Daoy (cell line): Measurements from ENCODE around the gene RGS3. TPM values are rescaled to one million over a fixed set of nuclear protein-coding genes. Genes with fewer than 3 reads are reported as not detected.

Source experiments
- DNase-seq: peaks from one replicate; pipeline ENCODE4 v3.0.0-alpha.2; 2015; ENCODE audit warnings: low read depth
- total RNA-seq: library from RNA; depleted of rRNA; stranded (reverse); fragments of >200 nt; shearing (Covaris generic); gene quantifications from 2 replicates; pipeline ENCODE4 v1.2.3, GENCODE V29; 2014

The RGS3 gene
- total RNA-seq, 1 experiment from 2014 or later, result 95.9 TPM

- DNase-seq, result no peak
These were observed 107.5 kb downstream of the RGS3 start for GRCh38 chr9:113570749-113571711.

- no peak for DNase-seq
These were observed 108.7 kb downstream of the RGS3 start for GRCh38 chr9:113572076-113572861.

- no peak for DNase-seq
These were observed 109.8 kb downstream of the RGS3 start for GRCh38 chr9:113573046-113573958.

GRCh38 chr9:113573959-113574352 lies 110.4 kb downstream of the RGS3 start:
- no peak for DNase-seq

DNA sequence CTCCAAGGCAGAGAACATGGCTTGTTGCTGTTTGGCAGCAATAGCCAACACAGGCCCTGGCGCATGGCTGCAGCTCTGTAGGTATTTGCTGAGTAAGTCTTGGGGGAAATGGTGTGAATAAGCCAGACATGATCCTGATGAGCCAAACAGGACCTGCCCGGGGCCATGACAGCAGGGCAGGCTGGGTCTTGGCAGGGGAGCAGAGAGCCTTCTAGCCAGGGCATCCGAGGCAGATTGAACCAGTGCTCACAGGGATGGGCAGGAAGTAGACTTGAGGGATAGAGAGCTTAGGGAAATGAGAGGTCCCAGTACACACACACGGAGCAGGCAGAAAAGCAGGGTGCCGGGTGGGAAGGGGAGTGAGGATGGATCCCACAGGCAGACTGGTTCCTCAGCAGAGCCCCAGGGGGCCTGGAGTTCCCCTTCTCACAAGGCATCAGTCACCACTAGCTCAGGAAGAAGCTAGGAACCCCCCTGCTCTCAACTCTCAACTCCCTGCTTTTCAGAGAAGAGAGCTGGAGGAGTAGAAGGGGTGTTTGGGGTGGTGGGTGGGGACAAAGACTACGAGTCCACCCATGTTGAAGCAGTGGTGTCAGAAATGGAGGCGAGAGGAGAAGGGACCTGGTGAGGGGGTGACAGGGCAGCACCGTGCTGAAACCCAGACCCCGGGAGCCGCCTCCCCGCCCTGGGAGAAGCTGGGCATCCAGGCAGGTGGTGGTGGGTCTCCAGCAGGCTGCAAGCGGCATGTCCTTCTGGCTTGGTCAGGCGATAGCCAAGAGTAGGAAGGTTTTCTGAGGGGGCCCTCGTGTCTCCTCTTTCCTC lies 111.1 kb downstream of the RGS3 start:
- DNase-seq, result peak; percentile 65

- peak; percentile 70 for DNase-seq
These were observed 114.2 kb downstream of the RGS3 start for GRCh38 chr9:113577525-113578261.

DNA sequence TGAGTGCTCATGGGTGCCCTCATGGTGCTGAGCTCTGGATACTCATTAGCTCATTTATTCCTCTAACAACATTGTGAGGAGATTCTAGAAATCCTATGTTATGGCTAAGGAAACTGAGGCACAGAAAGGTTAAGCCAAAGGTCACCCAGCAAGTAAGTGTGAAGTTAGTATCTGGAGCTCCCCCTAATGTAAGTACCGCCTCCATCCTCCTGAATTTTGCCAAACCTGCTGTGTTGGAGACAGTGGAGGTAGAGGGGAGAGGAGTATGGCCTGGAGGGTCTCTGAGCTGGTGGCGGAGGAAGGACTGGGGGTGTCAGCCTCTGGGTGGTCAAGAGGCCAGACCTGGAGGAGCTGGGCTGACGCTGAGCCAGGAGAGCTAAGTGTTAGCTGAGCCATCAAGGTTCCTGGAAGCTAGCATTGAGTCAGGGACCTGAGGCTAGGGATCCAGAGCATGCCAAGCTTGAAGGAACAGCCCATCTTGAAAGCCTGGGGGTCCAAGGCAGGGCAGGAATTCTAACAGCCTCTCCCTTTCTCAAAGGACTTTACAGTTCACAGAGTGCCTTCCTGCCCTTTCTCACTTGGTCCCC lies 114.8 kb downstream of the RGS3 start:
- DNase-seq, result no peak

DNA sequence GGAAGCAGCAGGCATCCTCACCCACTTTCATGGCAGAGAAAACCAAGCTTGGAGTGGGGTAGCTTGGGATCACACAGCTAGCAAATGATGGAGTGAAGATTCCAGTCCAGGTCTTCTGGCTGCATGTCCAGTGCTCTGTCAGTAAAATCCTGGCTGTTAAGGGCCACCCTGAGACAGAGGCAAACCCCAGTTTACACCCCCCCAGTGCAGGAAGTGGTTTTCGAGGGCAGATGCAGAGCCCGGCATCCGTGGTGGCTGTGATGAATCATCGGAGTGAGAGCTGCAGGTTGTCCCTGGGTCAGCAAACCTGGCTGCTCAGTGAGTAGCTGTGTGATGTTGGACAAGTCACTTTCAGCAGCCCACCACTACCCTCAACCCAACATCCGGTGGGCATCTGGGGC lies 115.4 kb downstream of the RGS3 start:
- DNase-seq, result peak; percentile 100

DNA sequence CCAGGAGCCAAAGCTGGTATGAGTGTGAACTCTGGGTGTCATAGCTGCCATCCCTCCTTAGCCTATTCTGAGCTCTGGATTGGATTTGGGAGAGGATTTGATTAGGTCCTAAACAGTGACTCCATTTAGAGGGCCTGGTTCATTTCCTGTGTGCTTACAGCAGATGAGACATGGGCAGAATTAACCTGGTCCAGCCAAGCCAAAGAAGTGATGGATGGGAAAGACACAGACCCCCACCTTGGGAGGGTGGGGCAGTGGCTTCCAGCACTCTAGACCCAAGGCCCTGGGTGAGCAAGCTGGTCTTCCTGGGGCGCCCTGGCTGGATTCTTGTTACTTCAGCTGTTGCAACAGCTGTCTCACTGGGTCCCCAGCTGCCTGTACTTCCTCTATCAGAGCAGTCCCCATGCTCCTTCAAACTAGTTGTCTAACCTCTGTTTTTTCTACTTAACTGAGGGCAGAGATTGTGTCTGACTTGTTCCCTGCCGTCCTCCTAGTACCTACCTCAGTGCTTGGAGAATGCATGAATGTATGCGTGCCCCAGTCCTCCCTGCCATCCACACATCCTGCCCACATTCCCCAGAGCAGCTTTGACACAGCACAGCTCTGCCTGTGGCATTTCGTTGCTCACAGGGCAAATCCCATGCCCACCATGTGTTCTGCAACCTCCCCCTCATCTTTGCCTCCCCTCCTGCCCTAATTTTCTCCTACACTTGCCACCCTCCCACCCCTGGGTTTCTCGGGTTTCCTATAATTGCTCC lies 115.9 kb downstream of the RGS3 start:
- DNase-seq, result peak; percentile 83

GRCh38 chr9:113580041-113580953 lies 116.8 kb downstream of the RGS3 start:
- peak; percentile 84 for DNase-seq

DNA sequence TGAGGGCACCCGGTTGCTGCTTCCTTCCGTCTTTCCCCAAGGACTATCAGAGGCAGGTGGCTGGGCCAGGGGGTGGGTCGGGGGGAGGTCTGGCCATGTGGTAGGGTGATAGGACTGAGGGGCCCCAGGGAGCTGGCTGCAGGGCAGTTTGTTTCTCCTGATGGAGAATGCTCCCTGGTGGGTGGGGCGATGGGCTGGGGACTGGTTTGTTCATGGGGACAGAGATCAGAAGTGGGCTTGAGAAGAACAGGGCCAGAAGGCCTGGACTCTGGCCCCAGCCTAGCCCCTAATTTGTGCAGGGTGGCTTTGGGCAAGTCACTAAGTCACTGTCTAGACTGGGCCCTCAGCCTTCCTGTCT lies 117.4 kb downstream of the RGS3 start:
- no peak for DNase-seq

- peak; percentile 95 for DNase-seq
These were observed 118.6 kb downstream of the RGS3 start for GRCh38 chr9:113581865-113582697.

GRCh38 chr9:113582698-113583200 lies 119.2 kb downstream of the RGS3 start:
- DNase-seq, result no peak

GRCh38 chr9:113583511-113584427 lies 120.2 kb downstream of the RGS3 start:
- peak; percentile 2 for DNase-seq

- no peak for DNase-seq
These were observed 121.0 kb downstream of the RGS3 start for GRCh38 chr9:113584428-113585084.
